ENCODE results near the gene TRPM7. TPM values are rescaled to one million over a fixed set of nuclear protein-coding genes. Genes with fewer than 3 reads are reported as not detected.
"Not testable (repeated sequence)": the region's sequence is repeated elsewhere in the genome, so short reads cannot be mapped to it uniquely, and the experiment has no call there.

Gene TRPM7
- total and polyA plus RNA-seq, 5 donors from 2014 or later, result 9.4 to 50.4 (median 12.4) TPM

DNA sequence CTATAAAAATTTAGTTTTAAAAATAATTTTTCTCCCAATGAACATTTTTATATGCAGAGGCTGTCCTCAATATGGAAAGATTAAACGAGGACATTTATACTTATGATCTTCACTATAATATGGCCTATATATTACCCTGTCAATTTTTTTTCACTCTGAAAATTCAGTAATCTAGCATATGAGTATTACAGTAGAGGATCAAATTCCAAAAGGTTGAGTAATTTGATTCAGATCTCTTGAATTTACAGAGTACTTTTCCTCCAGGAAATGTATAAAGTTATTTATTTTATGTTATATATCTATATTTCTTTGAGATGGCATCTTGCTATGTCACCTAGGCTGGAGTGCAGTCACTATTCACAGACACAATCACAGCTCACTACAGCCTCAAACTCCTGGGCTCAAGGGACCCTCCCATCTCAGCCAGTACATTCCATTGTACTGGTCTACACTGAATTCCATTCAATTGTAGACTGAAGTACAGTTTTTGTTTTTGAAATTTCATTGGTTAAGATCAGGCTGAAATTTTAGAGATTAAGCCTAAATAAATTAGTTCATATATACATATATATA lies 16.3 kb upstream of the TRPM7 start:
- no peaks in the 10 kb centered on the region for H3K27me3 Mint-ChIP-seq
- no peaks in the 10 kb centered on the region for H3K9me3 ChIP-seq (ENCODE audit: control insufficient read depth in 2 of 2, low read length in 2 of 2)
- no peaks in the 10 kb centered on the region for H3K4me1 ChIP-seq (ENCODE audit: control insufficient read depth, insufficient read depth, low read length, poor library complexity, severe bottlenecking)
- H3K27ac ChIP-seq (ENCODE audit: insufficient read depth, low read length, poor library complexity, severe bottlenecking), result no peak overlapping the region
- H3K9me3 Mint-ChIP-seq, result no peaks in the 10 kb centered on the region
- ATAC-seq (ENCODE audit: low read depth in 2 of 2) (no peak), DNase-seq (no peak)
- peaks cover 16% of the 10 kb centered on the region for H3K36me3 ChIP-seq (ENCODE audit: control insufficient read depth, insufficient read depth, low read length)
- no peaks in the 10 kb centered on the region for H3K27me3 ChIP-seq (ENCODE audit: control insufficient read depth, insufficient read depth, low read length)
- H3K4me3 ChIP-seq (ENCODE audit: low read depth, low read length), result no peak overlapping the region
- no peaks in the 10 kb centered on the region for H3K4me1 Mint-ChIP-seq
- H3K4me3 Mint-ChIP-seq, result no peak overlapping the region
- H3K36me3 Mint-ChIP-seq, result peaks cover 18% of the 10 kb centered on the region
- H3K27ac Mint-ChIP-seq, result no peak overlapping the region

DNA sequence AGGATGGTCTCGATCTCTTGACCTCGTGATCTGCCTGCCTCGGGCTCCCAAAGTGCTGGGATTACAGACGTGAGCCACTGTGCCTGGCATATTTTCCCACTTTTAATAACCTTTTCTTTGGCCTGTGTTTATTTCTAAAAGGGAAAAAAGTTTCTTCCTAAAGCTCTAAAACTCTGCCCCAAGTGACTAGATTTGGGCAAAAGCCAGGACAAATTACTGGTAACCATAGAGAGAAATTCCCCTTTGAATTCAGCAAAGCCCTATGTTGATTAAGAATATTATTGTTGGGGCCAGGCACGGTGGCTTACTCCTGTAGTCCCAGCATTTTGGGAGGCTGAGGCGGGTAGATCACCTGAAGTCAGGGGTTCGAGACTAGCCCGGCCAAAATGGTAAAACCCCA lies 11.5 kb upstream of the TRPM7 start:
- Mint-ChIP-seq H3K9me3 (no peaks in the 10 kb centered on the region), H3K4me3 (no peak overlapping the region), H3K4me1 (peaks cover 2 to 7% (median 6%) of the 10 kb centered on the region in 4 donors), H3K27ac (no peak overlapping the region), H3K27me3 (no peaks in the 10 kb centered on the region), H3K36me3 (peaks cover 10% of the 10 kb centered on the region)
- Histone ChIP-seq H3K27me3 (ENCODE audit: control insufficient read depth, insufficient read depth, low read length) (no peaks in the 10 kb centered on the region), H3K4me1 (ENCODE audit: control insufficient read depth, insufficient read depth, low read length, poor library complexity, severe bottlenecking) (no peaks in the 10 kb centered on the region), H3K36me3 (ENCODE audit: control insufficient read depth, insufficient read depth, low read length) (peaks cover 2% of the 10 kb centered on the region), H3K9me3 (ENCODE audit: control insufficient read depth in 2 of 2, low read length in 2 of 2) (no peaks in the 10 kb centered on the region), H3K27ac (ENCODE audit: insufficient read depth, low read length, poor library complexity, severe bottlenecking) (no peak overlapping the region), H3K4me3 (ENCODE audit: low read depth, low read length) (no peak overlapping the region)
- no peak for DNase-seq
- no peak for ATAC-seq (ENCODE audit: low read depth in 2 of 2)

DNA sequence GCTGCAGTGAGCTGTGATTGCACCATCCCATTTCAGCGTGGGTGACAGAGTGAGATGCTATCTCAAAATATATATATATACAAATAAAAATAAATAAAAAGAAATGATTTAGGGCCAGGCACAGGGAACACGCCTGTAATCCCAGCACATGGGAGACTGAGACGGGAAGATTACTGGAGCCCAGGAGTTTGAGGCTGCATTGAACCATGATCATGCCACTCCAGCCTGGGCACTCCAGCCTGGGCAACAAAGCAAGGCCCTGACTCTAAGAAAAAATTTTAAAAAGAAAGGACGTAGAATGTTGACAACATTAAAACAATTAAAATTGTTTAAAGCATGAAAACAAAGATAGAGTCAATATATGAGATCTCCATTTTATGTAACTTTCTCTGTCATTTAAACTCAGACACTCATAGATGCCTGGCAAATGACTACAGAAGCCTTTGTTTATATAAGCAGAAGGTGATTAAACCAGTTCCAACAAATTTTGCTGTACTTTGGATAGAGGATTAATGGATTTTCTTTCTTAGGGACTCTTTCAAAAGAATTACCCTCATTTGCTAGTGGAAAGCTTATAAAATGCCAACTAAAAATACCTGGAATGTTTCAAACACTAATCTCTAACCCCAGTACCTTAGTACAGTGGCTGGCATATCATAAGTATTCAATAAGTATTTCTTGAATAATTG lies 10.7 kb upstream of the TRPM7 start:
- no peak overlapping the region for H3K27ac Mint-ChIP-seq
- Histone ChIP-seq H3K4me1 (ENCODE audit: control insufficient read depth, insufficient read depth, low read length, poor library complexity, severe bottlenecking) (no peaks in the 10 kb centered on the region), H3K9me3 (ENCODE audit: control insufficient read depth in 2 of 2, low read length in 2 of 2) (no peaks in the 10 kb centered on the region), H3K4me3 (ENCODE audit: low read depth, low read length) (no peak overlapping the region), H3K27ac (ENCODE audit: insufficient read depth, low read length, poor library complexity, severe bottlenecking) (no peak overlapping the region), H3K36me3 (ENCODE audit: control insufficient read depth, insufficient read depth, low read length) (peaks cover 2% of the 10 kb centered on the region), H3K27me3 (ENCODE audit: control insufficient read depth, insufficient read depth, low read length) (no peaks in the 10 kb centered on the region)
- ATAC-seq (ENCODE audit: low read depth in 2 of 2) (no peak), DNase-seq (no peak)
- H3K4me1 Mint-ChIP-seq, result peaks cover 2 to 7% (median 6%) of the 10 kb centered on the region in 4 donors
- peaks cover 10% of the 10 kb centered on the region for H3K36me3 Mint-ChIP-seq
- H3K9me3 Mint-ChIP-seq, result no peaks in the 10 kb centered on the region
- no peaks in the 10 kb centered on the region for H3K27me3 Mint-ChIP-seq
- no peak overlapping the region for H3K4me3 Mint-ChIP-seq

DNA sequence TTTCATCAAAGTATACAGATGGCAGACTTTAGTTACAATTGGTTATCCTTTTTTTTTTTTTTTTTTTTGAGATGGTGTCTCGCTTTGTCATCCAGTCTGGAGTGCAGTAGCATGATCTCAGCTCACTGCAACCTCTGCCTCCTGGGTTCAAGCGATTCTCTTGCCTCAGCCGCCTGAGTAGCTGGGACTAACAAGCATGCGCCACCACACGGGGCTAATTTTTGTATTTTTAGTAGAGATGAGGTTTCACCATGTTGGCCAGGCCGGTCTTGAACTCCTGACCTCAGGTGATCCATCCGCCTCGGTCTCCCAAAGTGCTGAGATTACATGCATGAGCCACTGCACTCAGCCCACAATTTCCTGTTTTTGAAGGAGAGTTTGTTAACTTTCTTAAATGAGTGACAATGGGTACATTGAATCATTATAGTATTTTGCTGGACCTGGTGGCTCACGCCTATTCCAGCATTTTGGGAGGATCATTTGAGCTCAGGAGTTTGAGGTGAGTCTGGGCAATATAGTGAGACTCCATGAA lies 8.1 kb upstream of the TRPM7 start:
- not testable (repeated sequence) for H3K27me3 Mint-ChIP-seq

DNA sequence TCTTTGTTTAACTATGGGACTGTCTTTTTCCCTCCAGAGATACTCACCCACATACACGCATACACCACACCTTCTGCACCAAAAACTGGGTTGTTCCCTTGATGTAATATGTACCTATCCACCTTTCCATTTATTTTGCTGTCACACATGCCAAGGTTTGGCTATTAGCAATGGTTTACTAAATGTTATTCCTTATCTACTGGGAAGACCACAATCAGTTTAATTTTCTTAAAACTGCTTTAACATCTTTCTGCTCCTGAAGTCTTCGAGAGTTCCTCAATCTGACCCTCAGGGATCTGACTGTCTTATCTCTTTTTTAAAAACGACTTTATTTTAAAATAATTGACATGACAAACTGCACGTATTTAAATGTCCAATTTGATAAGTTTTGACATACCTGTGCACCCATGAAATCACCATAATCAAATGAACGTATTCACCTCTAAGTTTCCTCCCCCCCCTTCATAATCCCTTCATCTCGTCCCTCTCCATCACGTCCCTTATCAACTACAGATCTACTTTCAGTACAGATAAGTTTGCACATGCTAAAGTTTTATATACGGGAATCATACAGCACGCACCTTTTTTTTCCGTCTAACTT lies 805 bp upstream of the TRPM7 start:
- DNase-seq, result peak in 1 of 3 donors; percentile 10
- peaks cover 11% of the 10 kb centered on the region for H3K36me3 Mint-ChIP-seq
- Histone ChIP-seq H3K27ac (ENCODE audit: insufficient read depth, low read length, poor library complexity, severe bottlenecking) (peak overlapping the region; percentile 92), H3K9me3 (ENCODE audit: control insufficient read depth in 2 of 2, low read length in 2 of 2) (no peaks in the 10 kb centered on the region), H3K36me3 (ENCODE audit: control insufficient read depth, insufficient read depth, low read length) (peaks cover 3% of the 10 kb centered on the region), H3K27me3 (ENCODE audit: control insufficient read depth, insufficient read depth, low read length) (no peaks in the 10 kb centered on the region), H3K4me1 (ENCODE audit: control insufficient read depth, insufficient read depth, low read length, poor library complexity, severe bottlenecking) (peaks cover 42% of the 10 kb centered on the region), H3K4me3 (ENCODE audit: low read depth, low read length) (peak overlapping the region; percentile 91)
- H3K4me1 Mint-ChIP-seq, result peaks cover 25 to 54% (median 36%) of the 10 kb centered on the region in 4 donors
- peak overlapping the region; percentile 95 to 99 (median 98) for H3K4me3 Mint-ChIP-seq
- H3K27me3 Mint-ChIP-seq, result no peaks in the 10 kb centered on the region
- no peak for ATAC-seq (ENCODE audit: low read depth in 2 of 2)
- peak overlapping the region; percentile 97 to 99 (median 99) for H3K27ac Mint-ChIP-seq
- no peaks in the 10 kb centered on the region for H3K9me3 Mint-ChIP-seq

More for the DNA sequence above, 8.1 kb upstream of the TRPM7 start:
- H3K36me3 ChIP-seq (ENCODE audit: control insufficient read depth, insufficient read depth, low read length); H3K9me3 Mint-ChIP-seq; H3K4me3 ChIP-seq (ENCODE audit: low read depth, low read length); H3K9me3 ChIP-seq (ENCODE audit: control insufficient read depth in 2 of 2, low read length in 2 of 2); H3K27ac Mint-ChIP-seq; H3K4me1 Mint-ChIP-seq; ATAC-seq (ENCODE audit: low read depth in 2 of 2); H3K36me3 Mint-ChIP-seq; H3K27me3 ChIP-seq (ENCODE audit: control insufficient read depth, insufficient read depth, low read length); H3K27ac ChIP-seq (ENCODE audit: insufficient read depth, low read length, poor library complexity, severe bottlenecking); H3K4me3 Mint-ChIP-seq; H3K4me1 ChIP-seq (ENCODE audit: control insufficient read depth, insufficient read depth, low read length, poor library complexity, severe bottlenecking): not testable (repeated sequence)
- peak in 1 of 3 donors; percentile 7 for DNase-seq

DNA sequence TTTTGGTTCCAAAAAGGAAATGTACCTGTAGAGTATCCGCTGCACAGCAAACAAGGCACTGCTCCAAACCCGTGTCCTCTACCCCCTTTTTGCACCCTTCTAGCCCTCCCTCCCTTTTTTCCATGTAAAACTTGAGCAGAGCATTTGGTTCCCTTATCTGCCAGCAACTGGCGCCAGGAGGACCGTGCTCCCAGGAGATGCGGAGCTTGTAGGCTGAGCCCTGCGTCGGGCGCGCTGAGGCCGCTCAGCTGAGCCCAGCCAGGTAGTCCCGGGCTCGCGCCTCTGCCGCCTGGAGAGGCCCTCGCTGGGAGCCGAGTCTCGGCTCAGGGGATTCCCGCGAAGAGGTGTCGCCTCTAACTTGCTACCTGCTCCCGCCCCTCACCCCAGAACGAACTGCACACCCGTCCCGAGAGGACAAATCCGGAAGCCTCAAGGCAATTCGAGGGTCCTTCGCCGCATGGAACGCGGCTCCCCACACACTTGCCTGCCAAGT lies 575 bp downstream of the TRPM7 start:
- ATAC-seq (ENCODE audit: low read depth in 2 of 2) (peak; percentile 29 to 35), DNase-seq (peak in 2 of 3 donors; percentile 67 to 68)
- H3K9me3 Mint-ChIP-seq, result no peaks in the 10 kb centered on the region
- H3K36me3 ChIP-seq (ENCODE audit: control insufficient read depth, insufficient read depth, low read length), result peaks cover 3% of the 10 kb centered on the region
- no peaks in the 10 kb centered on the region for H3K27me3 ChIP-seq (ENCODE audit: control insufficient read depth, insufficient read depth, low read length)
- H3K4me1 Mint-ChIP-seq, result peaks cover 32 to 66% (median 46%) of the 10 kb centered on the region in 4 donors
- H3K4me3 ChIP-seq (ENCODE audit: low read depth, low read length), result peak overlapping the region; percentile 86
- peaks cover 42% of the 10 kb centered on the region for H3K4me1 ChIP-seq (ENCODE audit: control insufficient read depth, insufficient read depth, low read length, poor library complexity, severe bottlenecking)
- peak overlapping the region; percentile 95 to 99 (median 98) for H3K4me3 Mint-ChIP-seq
- peak overlapping the region; percentile 97 to 98 (median 97) for H3K27ac Mint-ChIP-seq
- peak overlapping the region; percentile 92 for H3K27ac ChIP-seq (ENCODE audit: insufficient read depth, low read length, poor library complexity, severe bottlenecking)
- H3K9me3 ChIP-seq (ENCODE audit: control insufficient read depth in 2 of 2, low read length in 2 of 2), result no peaks in the 10 kb centered on the region
- H3K36me3 Mint-ChIP-seq, result peaks cover 14% of the 10 kb centered on the region
- H3K27me3 Mint-ChIP-seq, result no peaks in the 10 kb centered on the region

DNA sequence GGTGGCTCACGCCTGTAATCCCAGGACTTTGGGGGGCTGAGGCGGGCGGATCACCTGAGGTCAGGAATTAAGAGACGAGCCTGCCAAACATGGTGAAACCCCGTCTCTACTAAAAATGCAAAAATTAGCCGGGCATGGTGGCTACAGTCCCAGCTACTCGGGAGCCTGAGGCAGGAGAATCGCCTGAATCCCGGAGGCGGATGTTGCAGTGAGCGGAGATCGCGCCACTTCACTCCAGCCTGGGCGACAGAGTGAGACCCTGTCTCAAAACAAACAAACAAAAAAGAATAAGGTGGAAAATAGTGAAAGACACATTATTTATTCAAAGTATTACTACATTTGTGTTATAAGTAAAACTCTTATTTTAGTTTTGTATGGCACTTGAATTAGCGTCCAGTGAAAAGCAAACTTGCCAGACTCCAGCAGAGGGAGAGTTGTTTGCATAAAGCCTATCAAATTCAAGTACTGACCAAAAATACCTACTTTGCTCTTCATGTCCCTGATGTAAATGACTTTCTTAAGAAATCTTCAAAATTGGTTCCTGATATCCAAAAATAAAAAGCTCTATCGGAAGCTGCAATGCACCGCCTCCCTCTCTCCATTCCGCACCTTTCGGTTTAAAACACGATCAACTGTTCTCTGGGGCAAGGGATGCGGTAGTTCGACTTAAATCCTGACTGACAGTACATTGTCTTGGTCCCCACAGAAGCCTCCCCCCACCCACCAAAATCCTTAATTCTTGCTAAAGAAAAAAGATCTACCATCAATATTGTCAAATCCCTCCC lies 1.2 kb downstream of the TRPM7 start:
- Mint-ChIP-seq H3K9me3 (no peaks in the 10 kb centered on the region), H3K4me1 (peaks cover 33 to 72% (median 48%) of the 10 kb centered on the region in 4 donors), H3K4me3 (peak overlapping the region; percentile 95 to 99 (median 98)), H3K27ac (peak overlapping the region; percentile 97 to 98 (median 97)), H3K27me3 (no peaks in the 10 kb centered on the region), H3K36me3 (peaks cover 14% of the 10 kb centered on the region)
- H3K4me3 ChIP-seq (ENCODE audit: low read depth, low read length), result peak overlapping the region; percentile 86
- H3K4me1 ChIP-seq (ENCODE audit: control insufficient read depth, insufficient read depth, low read length, poor library complexity, severe bottlenecking), result peaks cover 43% of the 10 kb centered on the region
- H3K27me3 ChIP-seq (ENCODE audit: control insufficient read depth, insufficient read depth, low read length), result no peaks in the 10 kb centered on the region
- peaks cover 3% of the 10 kb centered on the region for H3K36me3 ChIP-seq (ENCODE audit: control insufficient read depth, insufficient read depth, low read length)
- H3K27ac ChIP-seq (ENCODE audit: insufficient read depth, low read length, poor library complexity, severe bottlenecking), result peak overlapping the region; percentile 92
- ATAC-seq (ENCODE audit: low read depth in 2 of 2) (no peak), DNase-seq (peak in 1 of 3 donors; percentile 29)
- H3K9me3 ChIP-seq (ENCODE audit: control insufficient read depth in 2 of 2, low read length in 2 of 2), result no peaks in the 10 kb centered on the region
